Body of pancreas (tissue), 4 donors: ENCODE results near the gene MRTFB. TPM values are rescaled to one million over a fixed set of nuclear protein-coding genes. Genes with fewer than 3 reads are reported as not detected.

Experiments used
- ATAC-seq: fragments of 150-250 bp; one replicate; pipeline ENCODE4 v1.9.1; 2016
- DNase-seq, 4 donors: peaks; one replicate each; pipeline ENCODE4 v3.0.0-alpha.2; 2019
- H3K27ac ChIP-seq, 4 donors: fragments of 200-600 bp; sonication (generic); 1 replicate in 3 of 4; 2 replicates in 1 of 4; pipeline versions ENCODE4 v1.5.1 to v1.6.1; 2016 to 2019; ENCODE audit warnings: mild to moderate bottlenecking in 1 of 4, mixed read lengths in 1 of 4, moderate library complexity in 1 of 4
- H3K27me3 ChIP-seq, 2 donors: fragments of 200-600 bp; sonication (generic); one replicate each; pipeline ENCODE4 v1.6.0; 2016; ENCODE audit warnings: mild to moderate bottlenecking in 1 of 2
- H3K36me3 ChIP-seq, 2 donors: fragments of 200-600 bp; sonication (generic); replicated peaks in 1 of 2; 2 replicates each; pipeline ENCODE4 v1.5.1; 2016; ENCODE audit warnings: low read depth in 2 of 2; ENCODE audit not compliant: insufficient read depth in 1 of 2
- H3K4me1 ChIP-seq: fragments of 200-600 bp; sonication (generic); one replicate; pipeline ENCODE4 v1.6.0; 2016
- H3K4me3 ChIP-seq, 2 donors: fragments of 200-600 bp; sonication (generic); 1 replicate in 1 of 2; 2 replicates in 1 of 2; pipeline ENCODE4 v1.5.1; 2016 to 2019
- H3K9me3 ChIP-seq, 3 donors: fragments of 200-600 bp; sonication (generic); 1 replicate in 2 of 3; 2 replicates in 1 of 3; pipeline ENCODE4 v1.5.1; 2016
- POLR2A ChIP-seq, 3 donors: fragments of 450-650 bp; IDR thresholded peaks; one replicate each; pipeline ENCODE4 v1.6.1; 2016; ENCODE audit warnings: antibody characterized with exemption in 3 of 3, mild to moderate bottlenecking in 2 of 3
- WGBS, 2 donors: methylation state at CpG; one replicate each; pipeline ENCODE4 v1.1.5; 2017; 5-methylcytosine and 5-hydroxymethylcytosine counted together
- intact Hi-C: fragments of 100-400 bp; cut with DNase I; formaldehyde crosslinking; loops from one replicate; pipeline ENCODE4 v1.15.1; 2023
- total RNA-seq, 2 donors: library from RNA; depleted of rRNA; stranded (reverse); fragments of >200 nt; gene quantifications; one replicate each; pipeline ENCODE4 v1.1.0, GENCODE V29; 2016
- TF ChIP-seq, protein P1 (sequence below), 7 experiments: fragments of 450-650 bp in 4 of 7; fragments of 200-600 bp in 3 of 7; sonication (generic) in 3 of 7; IDR thresholded peaks; one replicate each; pipeline ENCODE4 v1.5.1; 2016 to 2019; ENCODE audit warnings: antibody characterized with exemption in 7 of 7

The MRTFB gene
- total RNA-seq, 2 donors from 2014 or later: 39.2 to 46.8 TPM

DNA sequence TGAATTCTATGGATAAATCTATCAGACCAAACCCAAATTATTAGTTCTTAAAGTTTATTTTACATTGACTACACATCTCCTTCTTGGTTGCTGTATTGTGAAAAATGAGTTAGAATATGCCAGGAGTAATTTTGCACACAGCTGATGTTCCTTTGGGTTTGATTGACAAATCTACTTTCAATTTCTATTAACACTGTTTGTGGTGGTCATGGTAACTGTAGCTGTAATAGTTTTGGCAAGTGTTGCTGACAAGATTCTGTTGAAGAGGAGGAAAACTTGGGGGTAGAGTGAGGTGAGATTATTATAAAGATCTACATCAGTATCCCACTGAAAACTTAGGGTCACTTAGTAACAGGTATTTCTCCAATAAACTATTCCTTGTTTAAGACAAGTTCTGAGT is 30.3 kb downstream of the MRTFB start:
- no peak overlapping the region for H3K4me3 ChIP-seq
- DNase-seq: no peak
- ATAC-seq: peak; percentile 20
- H3K4me1 ChIP-seq: peaks cover 84% of the 10 kb centered on the region
- no peak for TF ChIP-seq POLR2A (IDR thresholded peaks at IDR 0.05)
- TF ChIP-seq, protein P1, sequence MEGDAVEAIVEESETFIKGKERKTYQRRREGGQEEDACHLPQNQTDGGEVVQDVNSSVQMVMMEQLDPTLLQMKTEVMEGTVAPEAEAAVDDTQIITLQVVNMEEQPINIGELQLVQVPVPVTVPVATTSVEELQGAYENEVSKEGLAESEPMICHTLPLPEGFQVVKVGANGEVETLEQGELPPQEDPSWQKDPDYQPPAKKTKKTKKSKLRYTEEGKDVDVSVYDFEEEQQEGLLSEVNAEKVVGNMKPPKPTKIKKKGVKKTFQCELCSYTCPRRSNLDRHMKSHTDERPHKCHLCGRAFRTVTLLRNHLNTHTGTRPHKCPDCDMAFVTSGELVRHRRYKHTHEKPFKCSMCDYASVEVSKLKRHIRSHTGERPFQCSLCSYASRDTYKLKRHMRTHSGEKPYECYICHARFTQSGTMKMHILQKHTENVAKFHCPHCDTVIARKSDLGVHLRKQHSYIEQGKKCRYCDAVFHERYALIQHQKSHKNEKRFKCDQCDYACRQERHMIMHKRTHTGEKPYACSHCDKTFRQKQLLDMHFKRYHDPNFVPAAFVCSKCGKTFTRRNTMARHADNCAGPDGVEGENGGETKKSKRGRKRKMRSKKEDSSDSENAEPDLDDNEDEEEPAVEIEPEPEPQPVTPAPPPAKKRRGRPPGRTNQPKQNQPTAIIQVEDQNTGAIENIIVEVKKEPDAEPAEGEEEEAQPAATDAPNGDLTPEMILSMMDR (IDR thresholded peaks at IDR 0.05): peak in 1 of 7 experiments; percentile 4
- H3K36me3 ChIP-seq: no peaks in the 10 kb centered on the region
- peak overlapping the region in 2 of 4 donors; percentile 6 to 91 for H3K27ac ChIP-seq
- intact Hi-C loops: no loop called here
- H3K27me3 ChIP-seq: no peaks in the 10 kb centered on the region
- H3K9me3 ChIP-seq: no peaks in the 10 kb centered on the region

DNA sequence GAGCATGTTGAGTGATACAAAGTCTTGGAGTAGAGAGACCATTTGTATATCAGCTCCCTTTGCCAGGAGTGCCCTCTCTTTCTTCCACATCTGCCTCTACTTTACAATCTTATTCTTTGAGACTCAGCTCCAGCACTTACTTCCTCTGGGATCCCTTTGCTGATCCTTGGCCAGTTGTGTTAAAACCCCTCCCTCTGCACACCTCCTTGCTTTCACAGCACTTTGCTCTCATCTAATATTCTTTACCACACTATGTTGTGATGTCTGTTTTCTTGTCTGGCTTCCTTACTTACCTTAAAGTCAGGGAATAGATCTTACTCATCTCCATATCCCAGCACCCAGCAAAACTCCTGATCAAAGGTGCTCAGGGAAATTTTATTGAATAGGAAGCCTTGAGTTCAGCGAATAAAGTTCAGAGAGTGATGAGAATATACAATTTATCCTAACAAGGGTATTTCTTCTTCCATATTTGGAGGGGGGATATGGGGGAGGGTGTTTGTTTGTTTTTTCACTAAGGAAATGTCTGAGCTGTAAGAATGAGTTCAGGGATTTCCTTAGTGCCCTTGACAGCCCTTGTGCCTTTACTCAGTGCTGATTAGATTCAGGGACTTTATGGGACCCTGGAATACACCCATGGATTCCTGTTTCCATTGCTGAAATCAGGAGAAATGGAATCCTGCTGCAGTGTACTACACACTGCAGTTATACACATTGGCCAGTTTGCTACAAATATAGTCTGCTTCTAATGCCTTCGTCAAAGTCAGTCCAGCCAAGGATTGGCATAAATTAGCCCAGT is 32.0 kb downstream of the MRTFB start:
- WGBS, 2 donors: 60 to 86% methylated on average over 2 of the region's 2 CpGs
- DNase-seq: no peak
- no peaks in the 10 kb centered on the region for H3K9me3 ChIP-seq
- H3K4me3 ChIP-seq: no peak overlapping the region
- H3K4me1 ChIP-seq: peaks cover 71% of the 10 kb centered on the region
- H3K36me3 ChIP-seq: no peaks in the 10 kb centered on the region
- peak overlapping the region in 2 of 4 donors; percentile 11 for H3K27ac ChIP-seq
- ATAC-seq: no peak
- no peaks in the 10 kb centered on the region for H3K27me3 ChIP-seq
- no peak for TF ChIP-seq POLR2A (IDR thresholded peaks at IDR 0.05)
- TF ChIP-seq, protein P1 (IDR thresholded peaks at IDR 0.05): no peak
- intact Hi-C loops: no loop called here

DNA sequence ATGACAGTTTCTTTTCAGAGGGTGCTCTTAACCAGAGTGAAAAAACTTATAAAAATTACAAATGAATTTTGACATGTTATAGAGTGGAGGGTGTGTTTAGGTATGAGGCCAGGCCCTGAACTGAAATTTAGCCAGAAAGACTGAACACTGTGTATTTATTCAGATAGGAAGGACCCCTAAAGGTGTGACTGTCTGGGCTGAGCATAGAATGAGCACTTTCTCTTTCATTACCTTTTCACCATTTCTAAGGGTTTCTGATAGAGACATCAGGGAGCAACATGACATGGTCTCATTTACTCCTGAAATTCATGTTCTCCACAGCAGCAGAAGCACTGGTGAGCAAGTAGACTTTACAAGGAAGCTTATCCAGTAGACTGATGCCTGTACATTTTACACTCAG is 32.9 kb downstream of the MRTFB start:
- ATAC-seq: no peak
- Histone ChIP-seq H3K4me1 (peaks cover 62% of the 10 kb centered on the region), H3K27ac (no peak overlapping the region), H3K4me3 (no peak overlapping the region), H3K9me3 (no peaks in the 10 kb centered on the region), H3K36me3 (no peaks in the 10 kb centered on the region), H3K27me3 (no peaks in the 10 kb centered on the region)
- no peak for DNase-seq
- TF ChIP-seq POLR2A (IDR thresholded peaks at IDR 0.05): no peak
- TF ChIP-seq, protein P1 (IDR thresholded peaks at IDR 0.05): no peak
- intact Hi-C loops: no loop called here

DNA sequence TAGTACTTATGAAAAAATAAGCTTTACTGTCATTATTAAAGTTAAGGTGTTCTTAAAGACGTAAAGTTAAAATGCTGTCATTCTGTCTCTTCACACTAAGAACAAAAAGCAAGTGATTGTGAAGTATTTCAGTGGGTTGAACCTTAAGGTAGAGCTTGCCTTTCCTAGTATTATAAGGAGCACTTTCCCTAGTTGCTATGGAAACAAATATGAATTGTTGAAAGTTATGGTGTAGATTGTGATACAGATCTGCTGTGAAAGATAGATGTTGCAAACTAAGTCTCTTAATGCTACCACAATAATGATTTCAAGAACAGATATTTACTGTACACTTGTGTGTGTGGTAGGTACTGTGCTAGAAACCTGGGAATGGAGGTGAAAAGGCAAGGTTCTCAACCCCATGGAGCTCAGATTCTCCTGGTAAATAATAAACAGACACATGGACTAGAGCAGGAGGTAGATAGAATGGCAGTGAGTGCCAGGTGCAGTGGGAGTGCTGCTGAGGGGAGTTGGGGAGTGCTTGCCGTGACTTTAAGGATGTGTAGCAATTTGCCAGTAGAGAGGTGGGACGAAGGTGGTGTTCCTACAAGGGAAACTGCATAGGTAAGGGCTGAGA is 34.7 kb downstream of the MRTFB start:
- ATAC-seq: no peak
- DNase-seq: no peak
- TF ChIP-seq, protein P1 (IDR thresholded peaks at IDR 0.05): no peak
- no peak for TF ChIP-seq POLR2A (IDR thresholded peaks at IDR 0.05)
- Histone ChIP-seq H3K27me3 (no peaks in the 10 kb centered on the region), H3K36me3 (no peaks in the 10 kb centered on the region), H3K9me3 (no peaks in the 10 kb centered on the region), H3K27ac (no peak overlapping the region), H3K4me3 (no peak overlapping the region), H3K4me1 (peaks cover 63% of the 10 kb centered on the region)
- intact Hi-C loops: no loop called here
- 84 to 85% methylated on average over 3 of the region's 3 CpGs for WGBS, 2 donors
